Calu3 (cell line): Measurements from ENCODE around the gene PITPNM1. TPM values are rescaled to one million over a fixed set of nuclear protein-coding genes. Genes with fewer than 3 reads are reported as not detected.

Experiments used
- BruUV-seq: library from RNA; stranded (reverse); fragments of 400-500 nt; replicated peaks from 2 replicates; lab custom pipeline; 2021; lab: Mats Ljungman, UMichigan
- CTCF ChIA-PET: fragments of 300-600 bp; sonication (Branson Sonifier 250); formaldehyde crosslinking; loops from one replicate; lab custom pipeline; 2022; ENCODE audit warnings: antibody characterized with exemption; lab: Charles Lee
- DNase-seq: peaks from one replicate; pipeline ENCODE4 v3.0.0; 2022
- H3K27ac Mint-ChIP-seq: one replicate; pipeline ENCODE4 v1.8.0; 2022; ENCODE audit warnings: mixed read lengths; ENCODE audit not compliant: unreplicated experiment
- H3K27me3 Mint-ChIP-seq: one replicate; pipeline ENCODE4 v1.8.0; 2022; ENCODE audit warnings: mixed read lengths; ENCODE audit not compliant: unreplicated experiment
- H3K36me3 Mint-ChIP-seq: one replicate; pipeline ENCODE4 v1.8.0; 2022; ENCODE audit warnings: mild to moderate bottlenecking, moderate library complexity, mixed read lengths; ENCODE audit not compliant: insufficient read depth, unreplicated experiment
- H3K4me1 Mint-ChIP-seq: one replicate; pipeline ENCODE4 v1.8.0; 2022; ENCODE audit warnings: mild to moderate bottlenecking, low read depth, mixed read lengths; ENCODE audit not compliant: unreplicated experiment
- H3K4me3 Mint-ChIP-seq: one replicate; pipeline ENCODE4 v1.8.0; 2022; ENCODE audit warnings: mild to moderate bottlenecking, low read depth, moderate library complexity, mixed read lengths; ENCODE audit not compliant: unreplicated experiment
- H3K9me3 Mint-ChIP-seq: one replicate; pipeline ENCODE4 v1.8.0; 2022; ENCODE audit warnings: low read depth, mixed read lengths; ENCODE audit not compliant: unreplicated experiment
- CTCF ChIP-seq: fragments of 200-600 bp; IDR thresholded peaks from one replicate; pipeline ENCODE4 v1.8.0; 2022; ENCODE audit warnings: antibody characterized with exemption; ENCODE audit not compliant: unreplicated experiment
- intact Hi-C: fragments of 100-400 bp; cut with micrococcal nuclease; formaldehyde crosslinking; loops from one replicate; pipeline ENCODE4 v1.10.0; 2022; ENCODE audit not compliant: unreplicated experiment
- total RNA-seq: library from RNA; stranded (reverse); gene quantifications from 2 replicates; pipeline ENCODE4 v1.2.3, GENCODE V29; 2022

The PITPNM1 gene
- total RNA-seq, 1 experiment from 2014 or later: 70.5 TPM

GRCh38 chr11:67495234-67496005 lies 9.7 kb downstream of the PITPNM1 start:
- Mint-ChIP-seq H3K4me3 (no peak overlapping the region), H3K27ac (no peak overlapping the region), H3K27me3 (no peaks in the 10 kb centered on the region), H3K36me3 (peaks cover 63% of the 10 kb centered on the region), H3K4me1 (no peaks in the 10 kb centered on the region), H3K9me3 (no peaks in the 10 kb centered on the region)
- no peak for TF ChIP-seq CTCF
- CTCF ChIA-PET: interaction anchor here (0.5 kb wide), 1 partner anchor 13 kb away, joined by 4 read pairs; the partner anchor contains the start of gene AIP
- intact Hi-C loops: no loop called here
- DNase-seq: no peak
- BruUV-seq: no TSS peak

- TF ChIP-seq CTCF: no peak
- CTCF ChIA-PET: interaction anchor here (0.5 kb wide), 1 partner anchor 12 kb away, joined by 4 read pairs; the partner anchor contains the start of gene AIP
- H3K4me3 Mint-ChIP-seq: no peak overlapping the region
- no peaks in the 10 kb centered on the region for H3K4me1 Mint-ChIP-seq
- BruUV-seq: no TSS peak
- H3K27me3 Mint-ChIP-seq: no peaks in the 10 kb centered on the region
- H3K9me3 Mint-ChIP-seq: no peaks in the 10 kb centered on the region
- intact Hi-C loops: no loop called here
- DNase-seq: no peak
- H3K27ac Mint-ChIP-seq: no peak overlapping the region
- H3K36me3 Mint-ChIP-seq: peaks cover 65% of the 10 kb centered on the region
These were observed 10.6 kb downstream of the PITPNM1 start for GRCh38 chr11:67494371-67495233.

GRCh38 chr11:67493548-67494370 lies 11.4 kb downstream of the PITPNM1 start:
- H3K9me3 Mint-ChIP-seq: no peaks in the 10 kb centered on the region
- no peaks in the 10 kb centered on the region for H3K4me1 Mint-ChIP-seq
- intact Hi-C loops: no loop called here
- H3K27ac Mint-ChIP-seq: no peak overlapping the region
- no peak for TF ChIP-seq CTCF
- CTCF ChIA-PET: no interaction called here
- DNase-seq: no peak
- H3K4me3 Mint-ChIP-seq: no peak overlapping the region
- peaks cover 66% of the 10 kb centered on the region for H3K36me3 Mint-ChIP-seq
- BruUV-seq: no TSS peak
- H3K27me3 Mint-ChIP-seq: no peaks in the 10 kb centered on the region
